Nephron progenitor cell (in vitro differentiated cells): ENCODE results near the gene BCAR3.

ENCODE experiments used
- DNase-seq: peaks from one replicate; pipeline ENCODE4 v3.0.0; 2021
- H3K27ac Mint-ChIP-seq: 2 replicates; pipeline ENCODE4 v1.8.0; 2021; ENCODE audit warnings: mild to moderate bottlenecking, moderate library complexity, mixed read lengths
- H3K27me3 Mint-ChIP-seq: 2 replicates; pipeline ENCODE4 v1.8.0; 2021; ENCODE audit warnings: mild to moderate bottlenecking, low read depth, mixed read lengths; ENCODE audit not compliant: poor library complexity
- H3K36me3 Mint-ChIP-seq: 2 replicates; pipeline ENCODE4 v1.8.0; 2021; ENCODE audit warnings: low read depth, mixed read lengths
- H3K4me1 Mint-ChIP-seq: 2 replicates; pipeline ENCODE4 v1.8.0; 2021; ENCODE audit warnings: mixed read lengths
- H3K4me3 Mint-ChIP-seq: 2 replicates; pipeline ENCODE4 v1.8.0; 2021; ENCODE audit warnings: mild to moderate bottlenecking, moderate library complexity, mixed read lengths
- H3K9me3 Mint-ChIP-seq: 2 replicates; pipeline ENCODE4 v1.8.0; 2021; ENCODE audit warnings: mild to moderate bottlenecking, moderate library complexity, mixed read lengths
- TF ChIP-seq, protein P1 (sequence below): fragments of 200-600 bp; sonication (generic); IDR thresholded peaks from 2 replicates; pipeline ENCODE4 v1.5.0; 2021; ENCODE audit warnings: antibody characterized with exemption

BCAR3 gene

DNA sequence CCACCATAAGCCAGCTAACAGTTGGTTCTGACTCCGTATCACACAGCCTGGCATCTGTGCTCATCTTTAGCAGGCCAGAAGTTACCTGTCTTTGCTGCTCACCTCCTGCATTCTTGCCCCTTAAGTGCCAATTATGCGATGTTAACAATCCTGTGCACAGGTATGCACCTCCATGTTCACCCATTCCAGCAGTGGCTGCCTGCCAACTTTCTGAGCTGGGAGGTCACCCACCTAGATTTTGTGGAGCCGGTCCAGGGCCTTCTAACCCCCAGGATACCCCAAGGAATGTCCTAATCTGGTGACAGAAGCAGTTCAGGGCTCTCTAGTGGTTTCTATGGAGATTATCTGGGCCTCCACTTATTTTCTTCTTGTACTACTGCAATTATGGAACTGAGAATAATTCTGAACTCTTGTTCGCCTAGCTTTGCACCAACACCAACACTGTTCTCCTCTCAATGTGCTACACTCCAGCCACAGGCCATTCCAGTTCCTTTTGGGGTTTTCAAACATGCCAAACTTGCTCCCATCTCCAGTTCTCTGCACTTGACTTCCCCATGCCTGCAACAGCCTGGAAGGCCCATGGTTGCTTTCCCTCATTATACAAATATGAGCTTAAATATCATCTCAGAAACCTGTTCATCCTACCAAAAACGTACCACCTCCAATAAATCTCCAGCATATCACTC lies 9.0 kb downstream of the BCAR3 start:
- peaks cover 30% of the 10 kb centered on the region for H3K36me3 Mint-ChIP-seq
- H3K4me1 Mint-ChIP-seq: peaks cover 20% of the 10 kb centered on the region
- DNase-seq: no peak
- TF ChIP-seq, protein P1, sequence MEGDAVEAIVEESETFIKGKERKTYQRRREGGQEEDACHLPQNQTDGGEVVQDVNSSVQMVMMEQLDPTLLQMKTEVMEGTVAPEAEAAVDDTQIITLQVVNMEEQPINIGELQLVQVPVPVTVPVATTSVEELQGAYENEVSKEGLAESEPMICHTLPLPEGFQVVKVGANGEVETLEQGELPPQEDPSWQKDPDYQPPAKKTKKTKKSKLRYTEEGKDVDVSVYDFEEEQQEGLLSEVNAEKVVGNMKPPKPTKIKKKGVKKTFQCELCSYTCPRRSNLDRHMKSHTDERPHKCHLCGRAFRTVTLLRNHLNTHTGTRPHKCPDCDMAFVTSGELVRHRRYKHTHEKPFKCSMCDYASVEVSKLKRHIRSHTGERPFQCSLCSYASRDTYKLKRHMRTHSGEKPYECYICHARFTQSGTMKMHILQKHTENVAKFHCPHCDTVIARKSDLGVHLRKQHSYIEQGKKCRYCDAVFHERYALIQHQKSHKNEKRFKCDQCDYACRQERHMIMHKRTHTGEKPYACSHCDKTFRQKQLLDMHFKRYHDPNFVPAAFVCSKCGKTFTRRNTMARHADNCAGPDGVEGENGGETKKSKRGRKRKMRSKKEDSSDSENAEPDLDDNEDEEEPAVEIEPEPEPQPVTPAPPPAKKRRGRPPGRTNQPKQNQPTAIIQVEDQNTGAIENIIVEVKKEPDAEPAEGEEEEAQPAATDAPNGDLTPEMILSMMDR: no peak
- no peak overlapping the region for H3K4me3 Mint-ChIP-seq
- H3K27ac Mint-ChIP-seq: no peak overlapping the region
- peaks cover 3% of the 10 kb centered on the region for H3K27me3 Mint-ChIP-seq
- no peaks in the 10 kb centered on the region for H3K9me3 Mint-ChIP-seq

DNA sequence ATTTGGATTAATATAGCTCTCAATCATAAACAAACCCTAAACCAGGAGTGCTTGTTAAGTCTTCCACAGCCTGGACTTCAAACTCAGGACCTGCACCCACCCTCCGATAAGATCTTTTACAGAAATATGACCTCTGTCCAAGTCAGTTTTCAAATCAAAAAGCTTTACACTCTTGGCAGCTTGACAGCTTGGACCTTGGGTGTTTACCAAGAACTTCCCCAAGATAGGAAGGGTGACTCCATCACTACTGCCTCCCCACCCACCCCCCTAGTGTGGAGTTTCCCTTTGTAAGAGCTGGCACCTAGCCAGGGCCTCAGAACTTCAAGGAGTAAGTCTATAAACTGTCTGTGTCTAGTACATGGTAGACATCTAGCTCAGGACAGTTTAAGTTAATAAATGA lies 9.6 kb downstream of the BCAR3 start:
- no peak for DNase-seq

GRCh38 chr1:93671099-93671621 lies 10.5 kb downstream of the BCAR3 start:
- H3K4me3 Mint-ChIP-seq: no peak overlapping the region
- no peaks in the 10 kb centered on the region for H3K9me3 Mint-ChIP-seq
- peaks cover 32% of the 10 kb centered on the region for H3K4me1 Mint-ChIP-seq
- peaks cover 3% of the 10 kb centered on the region for H3K27me3 Mint-ChIP-seq
- peaks cover 37% of the 10 kb centered on the region for H3K36me3 Mint-ChIP-seq
- DNase-seq: no peak
- TF ChIP-seq, protein P1: no peak
- H3K27ac Mint-ChIP-seq: no peak overlapping the region

More for the DNA sequence above, 9.6 kb downstream of the BCAR3 start:
- TF ChIP-seq, protein P1: no peak
- no peak overlapping the region for H3K4me3 Mint-ChIP-seq
- peaks cover 30% of the 10 kb centered on the region for H3K36me3 Mint-ChIP-seq
- peaks cover 3% of the 10 kb centered on the region for H3K27me3 Mint-ChIP-seq
- H3K9me3 Mint-ChIP-seq: no peaks in the 10 kb centered on the region
- H3K4me1 Mint-ChIP-seq: peaks cover 24% of the 10 kb centered on the region
- H3K27ac Mint-ChIP-seq: no peak overlapping the region

DNA sequence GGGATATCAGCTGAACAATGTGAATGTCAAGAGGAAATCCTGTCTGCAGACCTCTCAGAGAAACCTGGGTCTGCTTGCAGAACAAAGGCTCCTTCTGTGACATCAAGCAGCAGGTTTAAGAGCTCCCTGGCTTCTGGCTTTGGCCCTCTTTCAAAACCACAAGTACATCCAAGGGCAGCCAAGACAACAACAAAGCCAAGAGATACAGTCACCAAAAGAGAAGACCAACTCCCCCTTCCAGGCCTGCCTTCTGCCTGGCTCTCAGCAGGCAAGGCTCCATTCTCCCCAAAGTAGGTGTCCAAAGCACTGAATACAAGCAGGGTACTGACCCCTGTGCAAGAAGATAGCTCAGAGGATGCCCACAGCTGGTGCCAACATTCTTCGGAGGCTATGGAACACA lies 11.5 kb downstream of the BCAR3 start:
- Mint-ChIP-seq H3K27me3 (no peaks in the 10 kb centered on the region), H3K36me3 (peaks cover 44% of the 10 kb centered on the region), H3K4me1 (peaks cover 32% of the 10 kb centered on the region), H3K27ac (no peak overlapping the region), H3K4me3 (no peak overlapping the region), H3K9me3 (no peaks in the 10 kb centered on the region)
- no peak for DNase-seq
- TF ChIP-seq, protein P1: no peak

DNA sequence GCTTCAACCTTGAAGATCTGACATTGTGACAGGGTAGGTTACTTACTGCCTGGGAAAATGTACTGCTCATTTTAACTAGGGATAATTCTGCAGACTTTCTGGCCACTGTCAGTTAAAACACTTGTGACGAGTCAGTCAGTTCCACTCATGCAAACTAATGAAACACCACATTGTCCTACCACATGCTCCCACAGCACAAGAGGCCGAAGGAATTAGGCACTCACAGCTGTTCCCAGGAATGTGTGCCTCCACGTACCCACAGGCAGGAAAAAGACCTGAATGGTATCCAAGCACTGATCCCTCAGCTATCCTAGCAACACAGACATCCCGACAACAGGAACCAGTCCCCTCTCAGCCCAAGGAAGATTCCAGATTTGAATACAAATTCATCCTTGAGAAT lies 12.3 kb downstream of the BCAR3 start:
- TF ChIP-seq, protein P1: no peak
- Mint-ChIP-seq H3K4me3 (no peak overlapping the region), H3K9me3 (no peaks in the 10 kb centered on the region), H3K27ac (no peak overlapping the region), H3K36me3 (peaks cover 38% of the 10 kb centered on the region), H3K4me1 (peaks cover 39% of the 10 kb centered on the region), H3K27me3 (no peaks in the 10 kb centered on the region)
- DNase-seq: no peak

DNA sequence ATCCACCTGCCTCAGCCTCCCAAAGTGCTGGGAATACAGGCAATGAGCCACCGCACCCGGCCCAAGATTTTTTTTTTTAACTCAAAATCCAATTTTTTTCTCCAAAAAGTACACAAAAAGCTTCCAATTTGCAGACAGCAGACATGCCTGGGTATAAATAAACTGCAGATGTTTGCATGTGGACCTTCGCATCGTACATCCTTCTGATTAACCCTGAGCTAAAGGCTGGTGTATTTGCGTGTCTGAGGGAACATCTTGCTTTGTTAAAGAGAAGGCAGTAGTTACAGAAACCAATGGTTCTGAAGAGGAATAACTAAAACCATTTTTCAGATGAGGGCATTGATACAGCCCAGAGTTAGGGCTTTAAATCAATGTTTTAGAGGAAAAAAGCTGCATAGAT lies 12.7 kb downstream of the BCAR3 start:
- H3K9me3 Mint-ChIP-seq: no peaks in the 10 kb centered on the region
- no peak for DNase-seq
- H3K4me3 Mint-ChIP-seq: no peak overlapping the region
- H3K27me3 Mint-ChIP-seq: no peaks in the 10 kb centered on the region
- TF ChIP-seq, protein P1: no peak
- peaks cover 37% of the 10 kb centered on the region for H3K36me3 Mint-ChIP-seq
- H3K27ac Mint-ChIP-seq: no peak overlapping the region
- H3K4me1 Mint-ChIP-seq: peaks cover 41% of the 10 kb centered on the region
